Adipose tissue (tissue), 3 donors: Measurements from ENCODE around the gene MCTP1. TPM values are rescaled to one million over a fixed set of nuclear protein-coding genes. Genes with fewer than 3 reads are reported as not detected.

Experiments used
- H3K27ac ChIP-seq: one replicate; pipeline ENCODE4 v1.5.1; 2013; ENCODE audit warnings: low read depth, low read length
- WGBS, 3 donors: extraction: QIAGEN DNeasy Blood & Tissue Kit; methylation state at CpG; one replicate each; pipeline ENCODE4 v1.1.7; 2013; 5-methylcytosine and 5-hydroxymethylcytosine counted together
- polyA plus RNA-seq, 3 donors: library from polyadenylated mRNA; stranded (reverse); fragments of 200-250 nt; gene quantifications; one replicate each; pipeline ENCODE4 v1.2.3, GENCODE V29; 2013
- donor health status: healthy with polysubstance abuse.
- donor health status: Bipolar disorder and iron deficiency.
- donor health status: healthy.

The MCTP1 gene
- polyA plus RNA-seq, 3 donors, result 1.5 to 14.9 (median 13.3) TPM

DNA sequence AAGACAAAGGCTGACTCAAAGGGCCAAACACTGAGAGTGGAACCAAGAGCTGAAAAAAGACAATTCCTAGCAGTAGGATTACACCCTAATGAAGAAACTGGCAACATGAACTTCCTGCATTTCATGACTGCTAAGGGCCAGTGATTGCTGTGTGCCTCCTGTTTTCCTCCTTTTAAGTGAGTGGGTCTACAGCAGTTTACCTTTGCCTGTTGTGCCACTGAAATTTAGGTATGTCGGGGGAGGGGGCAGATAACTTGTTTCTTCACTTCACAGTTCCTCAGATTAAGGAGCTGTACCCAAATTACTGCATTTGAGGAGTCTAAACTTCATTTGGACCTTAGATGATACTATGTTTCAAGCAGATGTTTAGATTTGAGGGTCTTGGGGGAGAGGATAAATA is 191.7 kb downstream of the MCTP1 start:
- WGBS, 3 donors, result 58 to 82% (median 81%) methylated on average over 1 of the region's 1 CpG
- H3K27ac ChIP-seq, result no peak overlapping the region

DNA sequence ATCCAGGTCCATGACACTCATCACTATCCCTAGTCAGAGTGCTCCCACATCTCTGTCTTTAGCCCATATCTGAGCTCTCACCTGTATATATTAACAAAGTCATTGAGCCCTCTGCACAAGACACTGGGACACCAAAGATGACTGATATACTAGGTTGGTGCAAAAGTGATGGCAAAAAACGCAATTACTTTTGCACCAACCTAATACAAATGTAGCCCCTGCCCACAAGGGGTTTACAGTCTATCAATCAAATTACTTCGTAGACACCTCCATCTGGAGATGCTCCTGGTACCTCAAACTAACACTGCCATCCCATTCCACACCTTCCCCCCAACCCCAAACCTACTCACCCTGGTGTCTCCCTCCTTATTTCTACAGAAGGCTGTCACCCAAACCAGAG is 194.1 kb downstream of the MCTP1 start:
- no peak overlapping the region for H3K27ac ChIP-seq
- 58 to 93% (median 90%) methylated on average over 2 of the region's 2 CpGs for WGBS, 3 donors

DNA sequence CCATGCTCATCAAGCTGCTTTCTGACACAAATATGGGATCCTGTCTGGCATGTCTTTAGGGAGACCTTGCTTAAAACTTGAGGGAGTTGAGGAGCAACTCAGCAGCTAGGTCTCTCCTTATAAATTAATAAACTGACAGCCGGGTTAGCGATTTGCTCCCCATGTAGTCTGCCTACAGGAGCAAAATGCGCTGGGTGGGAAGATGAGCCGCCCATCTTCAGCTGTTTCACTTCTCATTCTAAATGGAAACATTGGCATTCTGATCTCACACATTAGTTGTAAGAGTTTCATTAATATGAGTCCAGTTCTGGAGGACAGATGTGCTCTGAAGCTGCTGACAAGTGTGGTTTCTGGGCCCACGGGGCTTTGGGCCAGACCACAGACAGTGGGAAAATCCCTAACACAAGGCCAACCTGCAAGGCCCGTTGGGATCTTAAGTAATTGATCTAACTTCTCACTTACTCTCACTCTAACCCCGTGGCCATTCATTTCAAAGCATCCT is 197.0 kb downstream of the MCTP1 start:
- 68 to 71% (median 69%) methylated on average over 7 of the region's 7 CpGs for WGBS, 3 donors
- H3K27ac ChIP-seq, result no peak overlapping the region

DNA sequence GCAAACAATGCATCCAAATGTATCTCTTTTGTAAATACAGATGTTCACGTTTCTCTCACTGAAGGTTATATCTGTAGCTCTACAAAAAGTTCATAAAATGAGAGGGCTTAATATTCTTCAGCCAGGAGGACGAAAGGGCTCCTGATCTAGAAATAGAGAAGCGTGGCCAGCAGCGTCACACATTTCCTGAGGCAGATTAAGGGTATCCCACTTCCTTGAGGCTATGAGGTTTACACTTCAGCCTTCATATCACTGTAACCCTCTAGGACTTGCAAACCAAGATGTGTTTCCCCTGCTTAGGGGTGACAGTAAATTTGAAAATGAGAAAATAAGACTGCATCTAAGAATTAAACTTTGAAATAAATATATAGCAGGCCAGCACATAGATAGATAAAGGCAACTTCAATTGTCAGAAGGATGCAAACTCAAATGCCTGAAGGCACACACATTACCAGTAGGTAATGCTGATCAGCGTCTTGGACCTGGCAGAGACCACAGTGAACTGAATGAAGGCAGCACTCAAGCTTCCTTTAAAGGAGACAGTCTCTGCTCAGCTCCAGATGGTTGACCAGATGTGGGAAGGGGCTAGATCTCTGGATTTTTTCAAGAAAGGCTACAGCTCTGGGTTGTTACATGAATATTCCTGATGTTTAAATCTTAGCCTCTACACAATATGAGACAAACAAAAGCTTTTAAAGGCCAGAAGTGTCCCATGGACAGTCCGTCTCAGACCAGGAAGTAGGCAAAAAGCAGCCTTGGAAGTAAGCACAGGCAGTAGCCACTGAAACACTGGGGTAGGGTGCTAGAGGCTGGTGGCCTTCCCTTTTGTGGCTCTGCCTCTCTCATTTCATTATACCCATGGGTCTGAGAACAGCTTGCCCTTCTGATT is 197.7 kb downstream of the MCTP1 start:
- H3K27ac ChIP-seq, result no peak overlapping the region
- WGBS, 3 donors, result 46 to 61% (median 57%) methylated on average over 6 of the region's 6 CpGs

DNA sequence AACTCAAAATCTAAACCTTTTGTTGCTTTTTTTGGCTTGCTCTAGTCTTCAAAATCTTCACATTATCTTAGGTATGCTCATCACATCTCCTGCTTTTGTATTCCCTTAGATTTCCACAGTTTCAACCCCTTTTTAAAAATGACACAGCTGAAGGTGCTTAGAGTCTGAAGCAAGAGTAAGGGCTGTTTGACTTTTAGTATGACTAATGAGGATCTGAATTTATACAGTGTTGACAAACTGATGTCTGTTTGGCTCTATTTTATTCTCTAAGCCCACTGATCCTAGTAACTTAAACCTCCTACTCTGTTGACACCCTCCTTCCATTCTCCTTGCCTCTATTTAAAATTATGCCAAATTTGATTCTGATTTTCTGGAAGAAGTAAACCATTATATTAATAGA is 200.1 kb downstream of the MCTP1 start:
- no peak overlapping the region for H3K27ac ChIP-seq

DNA sequence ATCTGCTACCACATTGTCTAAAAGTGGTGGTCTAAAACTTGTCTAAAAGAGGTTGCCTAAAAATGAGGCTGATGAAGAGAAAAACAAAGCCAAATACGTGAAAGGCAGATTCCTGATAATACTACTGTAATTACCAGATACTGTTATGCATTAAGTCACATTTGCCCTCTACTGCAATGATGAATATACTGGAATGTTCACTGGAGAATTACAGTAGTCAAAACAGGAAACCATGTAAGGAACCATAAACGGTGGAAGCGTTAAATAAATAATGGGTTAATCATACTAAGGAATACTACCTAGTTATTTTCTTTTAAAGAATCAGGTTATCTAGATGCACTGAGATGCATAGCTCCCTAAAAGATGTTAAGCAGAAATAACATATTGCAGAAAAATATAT is 201.3 kb downstream of the MCTP1 start:
- H3K27ac ChIP-seq, result no peak overlapping the region
- WGBS, 3 donors, result 62 to 83% (median 67%) methylated on average over 3 of the region's 3 CpGs

DNA sequence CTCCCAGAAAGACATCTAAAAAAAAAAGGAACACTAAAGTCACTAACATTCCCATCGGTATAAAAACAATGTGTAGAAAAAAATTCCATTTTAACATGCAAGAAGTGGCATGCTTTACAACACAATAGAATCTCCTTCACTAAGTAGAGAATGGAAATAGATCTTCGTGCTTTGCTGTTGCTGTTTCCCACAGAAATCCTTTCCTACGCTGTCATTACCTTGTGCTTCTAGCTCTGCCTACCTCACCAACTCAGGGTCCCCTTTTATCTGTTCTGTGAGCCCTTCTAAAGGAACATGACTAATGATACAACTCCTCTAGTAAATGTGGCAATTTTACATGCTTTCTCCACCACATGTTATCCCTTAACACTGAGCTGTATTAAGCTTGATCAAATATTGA is 202.9 kb downstream of the MCTP1 start:
- no peak overlapping the region for H3K27ac ChIP-seq
- WGBS, 3 donors, result 21 to 35% (median 31%) methylated on average over 3 of the region's 3 CpGs

DNA sequence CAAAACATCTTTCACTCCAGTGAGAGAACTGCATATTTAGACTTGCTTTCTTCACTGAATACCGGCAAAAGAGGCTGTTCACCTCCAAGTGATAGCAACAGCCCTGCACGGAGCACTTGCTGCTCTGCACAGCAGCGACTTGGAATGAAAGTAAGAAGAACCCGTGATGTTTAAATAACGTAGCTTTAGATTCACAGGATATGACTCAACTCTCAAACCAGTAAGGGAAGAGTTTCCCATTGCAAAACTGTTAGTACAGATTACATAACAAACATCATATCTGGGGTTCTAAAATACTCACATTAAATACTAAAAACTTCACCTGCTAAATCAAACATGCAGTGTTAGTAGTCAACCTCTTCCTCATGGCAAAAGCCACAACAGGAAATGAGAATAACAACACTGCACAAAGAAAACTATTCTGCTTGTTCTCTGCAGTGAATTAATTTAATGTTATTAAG is 203.4 kb downstream of the MCTP1 start:
- 7 to 10% (median 8%) methylated on average over 5 of the region's 5 CpGs for WGBS, 3 donors

DNA sequence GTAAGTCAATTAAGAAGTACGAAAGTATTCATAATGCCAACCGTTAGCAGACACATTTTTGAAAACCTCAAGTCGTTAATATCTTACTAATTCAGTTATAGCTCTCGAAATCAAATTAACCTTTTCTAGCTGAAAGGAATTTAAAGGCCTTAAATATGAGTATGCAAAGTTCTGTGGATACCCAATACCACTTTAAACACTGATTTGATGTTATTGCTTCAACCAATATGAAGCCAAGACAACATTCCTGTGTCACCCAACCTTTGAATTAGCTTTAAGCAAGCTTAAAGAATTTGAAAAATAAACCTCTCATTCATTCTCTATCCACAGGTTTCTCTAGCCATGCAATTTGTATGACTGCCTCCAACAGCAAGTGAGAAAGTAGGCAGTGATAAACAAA is 204.5 kb downstream of the MCTP1 start:
- H3K27ac ChIP-seq, result no peak overlapping the region

More for the DNA sequence above, 203.4 kb downstream of the MCTP1 start:
- H3K27ac ChIP-seq, result no peak overlapping the region

DNA sequence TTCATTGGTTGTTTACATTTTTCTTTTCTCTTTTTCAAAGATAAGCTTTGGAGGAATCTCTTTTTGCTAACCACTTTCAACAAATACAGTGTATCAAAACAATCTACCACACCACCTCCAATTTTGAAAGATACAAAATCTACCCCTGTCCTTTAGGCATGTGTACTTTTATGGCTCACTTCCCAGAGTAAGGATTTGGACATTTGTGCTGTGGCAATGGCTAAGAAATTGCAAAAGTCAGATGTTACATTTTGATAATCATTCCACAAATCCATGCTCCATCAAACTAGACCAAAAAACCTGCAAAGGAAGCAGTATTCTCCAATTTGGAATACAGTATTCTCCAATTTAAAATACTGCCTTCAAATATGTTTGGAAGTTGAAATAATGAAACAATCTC is 204.9 kb downstream of the MCTP1 start:
- no peak overlapping the region for H3K27ac ChIP-seq

More for the DNA sequence above, 204.5 kb downstream of the MCTP1 start:
- WGBS, 3 donors, result 41 to 59% (median 53%) methylated on average over 4 of the region's 4 CpGs

DNA sequence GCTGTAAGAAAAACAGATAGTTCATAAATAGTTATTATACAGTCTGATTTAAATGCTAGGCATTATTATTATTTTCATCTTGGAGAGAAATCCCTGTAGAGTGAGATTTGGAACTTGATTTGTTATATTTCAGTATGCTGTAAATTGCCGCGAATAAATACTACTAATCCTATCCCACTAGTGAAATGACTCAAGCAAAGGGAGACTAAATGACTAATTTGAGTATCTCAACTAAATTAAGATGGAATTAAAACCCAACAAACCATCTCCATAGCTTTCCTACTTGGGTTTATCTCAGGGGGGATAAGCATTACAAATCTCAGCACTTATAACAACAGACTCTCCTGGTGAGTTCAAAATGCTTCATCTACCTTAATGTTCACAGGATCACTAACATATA is 206.0 kb downstream of the MCTP1 start:
- WGBS, 3 donors, result 83 to 95% (median 90%) methylated on average over 2 of the region's 2 CpGs

DNA sequence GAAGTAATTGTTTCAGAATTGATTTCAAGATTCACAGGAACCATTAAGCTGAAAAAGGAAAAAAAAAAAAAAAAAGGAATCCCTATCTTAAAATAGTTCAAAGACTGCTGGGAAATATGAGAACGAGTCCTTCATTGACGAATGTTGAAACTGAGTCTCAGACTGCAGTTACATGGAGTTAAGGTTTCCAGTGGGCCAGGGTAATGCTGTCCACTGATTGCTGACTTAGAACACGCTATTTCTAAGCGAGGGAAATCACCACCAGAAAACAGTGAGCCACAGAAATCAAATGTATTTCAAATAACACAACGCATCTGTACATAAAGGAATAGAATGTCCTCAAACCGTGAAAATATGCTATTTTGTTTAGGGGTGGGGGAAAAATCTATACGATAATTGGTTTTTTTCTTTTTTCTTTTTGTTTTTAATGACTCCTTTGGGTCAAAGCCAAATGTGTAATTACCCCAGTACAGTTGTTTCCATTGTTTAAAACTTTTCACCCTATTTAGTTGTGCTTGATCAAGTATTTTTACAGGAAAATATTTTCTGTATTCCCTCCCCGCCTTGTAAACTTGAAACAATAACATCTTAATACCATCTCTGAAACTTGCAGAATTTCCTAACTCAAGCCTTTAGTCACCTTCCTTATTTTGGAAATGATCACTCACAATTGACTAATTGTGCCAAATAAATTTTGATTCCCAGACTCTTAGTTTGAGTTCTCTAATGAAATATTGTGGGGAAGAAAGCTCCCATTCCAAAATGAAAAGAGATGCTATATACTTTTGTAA is 208.3 kb downstream of the MCTP1 start:
- H3K27ac ChIP-seq, result no peak overlapping the region
- WGBS, 3 donors, result 55 to 65% (median 64%) methylated on average over 8 of the region's 8 CpGs

More for the DNA sequence above, 206.0 kb downstream of the MCTP1 start:
- no peak overlapping the region for H3K27ac ChIP-seq

DNA sequence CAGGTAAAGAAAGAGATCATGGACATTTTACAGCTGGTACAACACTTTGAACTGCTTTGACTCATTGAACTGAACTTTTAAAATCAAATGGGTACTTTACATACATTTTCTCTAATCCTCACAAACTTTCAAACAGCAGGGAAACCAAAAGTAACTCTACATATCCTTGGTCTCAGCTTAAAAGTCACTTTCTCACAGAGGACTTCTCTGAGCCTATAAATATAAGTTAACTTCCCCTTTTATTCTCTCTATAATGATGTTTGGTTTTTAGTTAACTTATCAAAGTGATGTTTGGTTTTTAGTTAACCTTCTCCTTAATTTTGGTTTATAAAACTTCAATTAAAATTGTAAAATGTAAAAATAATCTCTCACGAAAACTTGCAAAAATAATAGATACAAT is 209.8 kb downstream of the MCTP1 start:
- no peak overlapping the region for H3K27ac ChIP-seq
- WGBS, 3 donors, result 82 to 90% (median 87%) methylated on average over 1 of the region's 1 CpG

DNA sequence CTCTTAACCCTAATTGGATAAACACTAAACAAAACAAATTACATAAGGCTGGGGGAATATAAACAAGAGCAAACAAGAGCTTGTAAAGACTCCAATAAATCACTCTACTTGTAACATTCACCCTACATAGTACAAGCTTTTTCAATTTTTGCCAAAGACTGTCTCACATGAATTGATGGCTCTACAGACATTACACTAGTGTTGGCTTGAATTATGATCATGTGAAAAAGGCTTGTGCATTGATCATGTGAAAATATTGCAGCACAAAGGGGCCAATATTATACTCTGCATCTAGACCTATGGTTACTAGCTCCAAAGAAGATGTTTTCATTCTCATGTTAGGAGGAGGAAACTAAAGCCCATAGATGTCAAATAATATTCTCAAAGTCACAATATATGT is 212.6 kb downstream of the MCTP1 start:
- H3K27ac ChIP-seq, result no peak overlapping the region

DNA sequence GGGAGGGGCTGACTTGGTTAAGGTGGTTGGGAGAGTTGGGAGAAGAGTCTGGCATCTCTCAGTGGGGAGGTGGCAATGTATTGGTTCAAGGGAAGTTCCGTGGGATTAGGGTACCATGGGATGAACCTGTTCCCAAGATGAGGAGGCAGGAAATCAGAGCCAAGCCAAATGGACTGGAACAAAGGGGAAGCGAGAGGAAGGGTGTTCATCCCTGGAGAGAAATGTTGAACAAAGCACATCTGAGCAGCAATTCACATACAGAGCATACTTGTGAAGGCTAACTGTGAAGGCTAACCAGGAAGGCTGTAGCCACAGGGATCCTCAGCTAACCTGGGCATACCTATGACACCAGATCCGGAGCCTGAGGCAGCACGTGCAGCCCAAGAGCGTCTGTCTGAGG is 214.0 kb downstream of the MCTP1 start:
- H3K27ac ChIP-seq, result no peak overlapping the region

DNA sequence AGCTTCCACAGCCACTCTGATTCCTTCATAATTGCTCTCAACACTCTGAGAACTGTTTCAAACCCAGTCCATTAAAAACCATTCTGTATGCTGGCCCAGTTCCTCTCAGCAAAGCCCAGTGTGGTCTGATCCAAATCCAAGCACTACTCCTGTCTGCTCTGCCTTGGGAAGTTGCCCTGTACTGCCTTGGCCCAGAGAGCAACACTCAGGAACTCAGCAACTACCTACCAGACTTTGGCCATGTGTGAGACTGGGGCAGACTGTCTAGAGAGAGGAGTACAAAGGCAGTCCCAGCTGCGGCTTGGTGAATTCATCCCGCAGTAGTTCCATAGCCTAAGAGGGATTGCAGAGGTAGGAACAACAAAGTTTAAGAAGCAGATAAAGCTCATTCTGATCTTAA is 214.4 kb downstream of the MCTP1 start:
- WGBS, 3 donors, result 88 to 93% (median 91%) methylated on average over 2 of the region's 2 CpGs
- H3K27ac ChIP-seq, result no peak overlapping the region

More for the DNA sequence above, 214.0 kb downstream of the MCTP1 start:
- 70 to 82% (median 73%) methylated on average over 5 of the region's 5 CpGs for WGBS, 3 donors

DNA sequence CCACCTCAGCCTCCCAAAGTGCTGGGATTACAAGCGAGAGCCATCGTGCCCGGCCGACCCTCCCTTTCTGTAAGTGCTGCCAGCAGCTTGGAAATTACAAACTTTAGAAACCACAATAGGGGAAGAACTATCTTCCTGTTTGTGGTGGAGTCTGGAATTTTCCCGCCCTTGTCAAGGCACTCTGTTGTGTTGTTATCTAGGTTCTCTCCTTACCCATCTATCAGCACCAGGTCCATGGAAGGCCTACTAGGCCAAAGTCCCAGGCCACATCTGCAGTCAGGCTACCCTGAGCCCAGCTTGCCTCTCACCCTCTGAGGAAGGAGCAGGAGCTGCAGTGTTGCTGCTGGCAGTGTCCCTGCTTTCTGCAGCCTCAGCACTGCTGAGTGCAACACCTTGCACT is 214.9 kb downstream of the MCTP1 start:
- 32 to 69% (median 56%) methylated on average over 5 of the region's 5 CpGs for WGBS, 3 donors
- no peak overlapping the region for H3K27ac ChIP-seq

DNA sequence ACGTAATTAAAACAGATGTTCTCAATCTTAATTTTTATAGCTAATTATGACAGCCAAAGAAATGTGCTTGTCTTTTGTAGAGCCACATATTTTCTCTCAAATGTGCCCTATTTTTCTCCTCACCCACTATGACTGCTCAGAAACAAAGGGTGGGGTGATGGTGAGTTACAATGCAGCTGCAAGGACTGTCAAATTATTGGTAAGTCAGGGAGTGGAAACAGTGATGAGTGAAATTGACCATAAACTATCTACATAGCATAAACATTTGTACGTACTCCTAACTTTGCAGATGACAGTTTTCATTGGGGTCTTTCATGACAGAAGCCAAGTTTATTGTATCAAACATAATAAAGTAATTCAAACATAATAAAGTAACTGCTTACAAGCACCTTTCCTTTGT is 215.9 kb downstream of the MCTP1 start:
- 49 to 76% (median 53%) methylated on average over 2 of the region's 2 CpGs for WGBS, 3 donors
- no peak overlapping the region for H3K27ac ChIP-seq

DNA sequence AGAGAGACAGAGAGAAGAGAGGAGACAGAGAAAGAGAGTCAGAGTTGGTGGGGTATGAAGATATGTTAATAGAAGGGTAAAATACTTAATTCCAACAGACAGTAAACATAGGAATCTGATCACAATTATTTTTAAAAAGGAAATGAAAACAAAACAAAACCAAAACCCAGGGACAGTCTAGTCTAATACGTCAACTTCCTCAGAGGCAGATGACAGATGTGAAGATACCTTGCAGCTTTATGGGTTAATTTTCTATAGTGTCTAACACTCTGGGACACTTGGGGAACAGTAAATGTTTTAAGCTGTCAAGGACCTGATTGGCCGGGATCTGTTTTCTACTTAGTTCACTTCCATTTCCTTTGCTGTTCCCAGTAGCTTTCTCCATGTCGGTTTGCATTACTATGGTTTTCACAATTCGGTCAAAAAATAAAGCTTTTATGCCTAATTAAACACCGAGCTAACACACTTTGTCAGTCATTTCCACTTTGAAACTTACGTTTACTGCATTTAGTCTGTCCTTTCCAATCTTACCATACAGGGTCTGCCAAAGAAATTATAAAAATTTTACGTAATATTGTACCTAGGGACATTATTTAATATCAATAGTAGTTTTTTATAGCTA is 216.5 kb downstream of the MCTP1 start:
- WGBS, 3 donors, result 56 to 65% (median 63%) methylated on average over 7 of the region's 7 CpGs
- no peak overlapping the region for H3K27ac ChIP-seq
